Spleen (tissue), 7 donors: ENCODE measurements around the gene FRMD1.

Experiments used
- CTCF ChIP-seq, 11 experiments: fragments of 200-600 bp in 7 of 11; fragments of 450-650 bp in 4 of 11; sonication (generic) in 4 of 11; IDR thresholded peaks in 8 of 11; conservative IDR thresholded peaks in 3 of 11; 1 replicate in 7 of 11; 2 replicates in 4 of 11; pipeline versions ENCODE4 v1.4.0 to v1.8.0; 2016 to 2021; ENCODE audit warnings: antibody characterized with exemption in 11 of 11, inconsistent platforms in 4 of 11, mild to moderate bottlenecking in 1 of 11
- POLR2A ChIP-seq, 3 donors: fragments of 450-650 bp; IDR thresholded peaks; one replicate each; pipeline ENCODE4 v1.5.1; 2017; ENCODE audit warnings: antibody characterized with exemption in 3 of 3, mild to moderate bottlenecking in 1 of 3
- POLR2AphosphoS5 ChIP-seq, 3 donors: sonication (generic); formaldehyde crosslinking; IDR thresholded peaks; one replicate each; pipeline ENCODE4 v1.5.1; 2017; ENCODE audit warnings: antibody characterized with exemption in 3 of 3
- donor health status: DM: no; HTN: no; CAD: no; lungs with moderate emphysema.
- donor health status: DM: no; HTN: no; CAD: no.
- donor health status: DM: no; HTN: no; CAD: no.

GRCh38 chr6:168030908-168031307 lies 48.1 kb downstream of the FRMD1 start:
- TF ChIP-seq CTCF (IDR thresholded peaks at IDR 0.05 in 8 of 11, conservative IDR thresholded peaks at IDR 0.05 in 3 of 11) (no peak), POLR2AphosphoS5 (IDR thresholded peaks at IDR 0.05) (no peak), POLR2A (IDR thresholded peaks at IDR 0.05) (no peak)
